K562 treated with DMSO at 1 percent for 48 hours (cell line): ENCODE data around the gene FAT1. TPM values are rescaled to one million over a fixed set of nuclear protein-coding genes. Genes with fewer than 3 reads are reported as not detected.

Experiments
- total RNA-seq: library from RNA; unstranded; fragments of 300-600 nt; gene quantifications from 2 replicates; pipeline ENCODE4 v1.2.3, GENCODE V29; 2022; ENCODE audit warnings: low replicate concordance; ENCODE audit errors: extremely low read depth

Gene FAT1, protein sequence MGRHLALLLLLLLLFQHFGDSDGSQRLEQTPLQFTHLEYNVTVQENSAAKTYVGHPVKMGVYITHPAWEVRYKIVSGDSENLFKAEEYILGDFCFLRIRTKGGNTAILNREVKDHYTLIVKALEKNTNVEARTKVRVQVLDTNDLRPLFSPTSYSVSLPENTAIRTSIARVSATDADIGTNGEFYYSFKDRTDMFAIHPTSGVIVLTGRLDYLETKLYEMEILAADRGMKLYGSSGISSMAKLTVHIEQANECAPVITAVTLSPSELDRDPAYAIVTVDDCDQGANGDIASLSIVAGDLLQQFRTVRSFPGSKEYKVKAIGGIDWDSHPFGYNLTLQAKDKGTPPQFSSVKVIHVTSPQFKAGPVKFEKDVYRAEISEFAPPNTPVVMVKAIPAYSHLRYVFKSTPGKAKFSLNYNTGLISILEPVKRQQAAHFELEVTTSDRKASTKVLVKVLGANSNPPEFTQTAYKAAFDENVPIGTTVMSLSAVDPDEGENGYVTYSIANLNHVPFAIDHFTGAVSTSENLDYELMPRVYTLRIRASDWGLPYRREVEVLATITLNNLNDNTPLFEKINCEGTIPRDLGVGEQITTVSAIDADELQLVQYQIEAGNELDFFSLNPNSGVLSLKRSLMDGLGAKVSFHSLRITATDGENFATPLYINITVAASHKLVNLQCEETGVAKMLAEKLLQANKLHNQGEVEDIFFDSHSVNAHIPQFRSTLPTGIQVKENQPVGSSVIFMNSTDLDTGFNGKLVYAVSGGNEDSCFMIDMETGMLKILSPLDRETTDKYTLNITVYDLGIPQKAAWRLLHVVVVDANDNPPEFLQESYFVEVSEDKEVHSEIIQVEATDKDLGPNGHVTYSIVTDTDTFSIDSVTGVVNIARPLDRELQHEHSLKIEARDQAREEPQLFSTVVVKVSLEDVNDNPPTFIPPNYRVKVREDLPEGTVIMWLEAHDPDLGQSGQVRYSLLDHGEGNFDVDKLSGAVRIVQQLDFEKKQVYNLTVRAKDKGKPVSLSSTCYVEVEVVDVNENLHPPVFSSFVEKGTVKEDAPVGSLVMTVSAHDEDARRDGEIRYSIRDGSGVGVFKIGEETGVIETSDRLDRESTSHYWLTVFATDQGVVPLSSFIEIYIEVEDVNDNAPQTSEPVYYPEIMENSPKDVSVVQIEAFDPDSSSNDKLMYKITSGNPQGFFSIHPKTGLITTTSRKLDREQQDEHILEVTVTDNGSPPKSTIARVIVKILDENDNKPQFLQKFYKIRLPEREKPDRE (N-terminal part only)
- not detected in 2 replicates for total RNA-seq

DNA sequence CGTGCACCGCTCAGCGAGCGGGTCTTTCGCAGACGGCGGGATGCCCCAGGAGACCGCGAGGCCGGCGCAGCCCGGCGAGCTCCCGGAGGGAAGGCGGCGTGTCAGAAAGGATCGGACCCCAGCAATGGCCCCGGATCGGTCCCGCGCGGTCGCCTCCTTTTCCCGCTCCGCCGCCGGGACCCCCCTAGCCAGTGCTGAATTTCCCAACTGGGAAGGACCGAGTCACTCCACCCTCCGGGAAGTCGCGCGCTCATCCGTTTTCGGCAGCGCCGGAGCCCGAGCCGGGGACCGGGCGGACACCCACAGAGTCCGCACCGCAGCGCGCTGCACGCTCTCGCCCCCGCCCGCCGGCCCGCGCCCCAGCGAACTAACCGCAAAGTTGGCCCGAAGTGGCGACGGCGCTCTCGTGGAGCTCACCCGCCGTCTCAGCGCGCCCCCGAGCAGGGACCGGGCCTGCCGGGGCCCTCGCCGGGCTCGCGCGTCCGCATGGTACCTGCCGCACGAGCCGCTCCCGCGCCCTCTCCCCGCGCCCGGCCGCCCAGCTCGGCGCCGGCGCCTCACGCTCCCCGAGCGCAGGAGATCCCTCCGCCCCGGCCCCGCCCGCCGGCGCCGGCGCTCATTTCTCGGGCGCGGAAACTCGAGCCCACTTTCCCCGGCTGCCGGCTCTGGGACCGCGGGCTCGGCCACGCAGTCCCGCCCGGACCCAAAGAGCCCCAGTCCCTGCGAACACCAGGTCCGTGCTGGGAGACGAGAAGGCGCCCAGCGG is at the start of gene FAT1:
FAT1 (minus strand) TSS at position 565 of the 766 bp plus-strand sequence. CDS start 14,029 bp downstream, outside the sequence.

DNA sequence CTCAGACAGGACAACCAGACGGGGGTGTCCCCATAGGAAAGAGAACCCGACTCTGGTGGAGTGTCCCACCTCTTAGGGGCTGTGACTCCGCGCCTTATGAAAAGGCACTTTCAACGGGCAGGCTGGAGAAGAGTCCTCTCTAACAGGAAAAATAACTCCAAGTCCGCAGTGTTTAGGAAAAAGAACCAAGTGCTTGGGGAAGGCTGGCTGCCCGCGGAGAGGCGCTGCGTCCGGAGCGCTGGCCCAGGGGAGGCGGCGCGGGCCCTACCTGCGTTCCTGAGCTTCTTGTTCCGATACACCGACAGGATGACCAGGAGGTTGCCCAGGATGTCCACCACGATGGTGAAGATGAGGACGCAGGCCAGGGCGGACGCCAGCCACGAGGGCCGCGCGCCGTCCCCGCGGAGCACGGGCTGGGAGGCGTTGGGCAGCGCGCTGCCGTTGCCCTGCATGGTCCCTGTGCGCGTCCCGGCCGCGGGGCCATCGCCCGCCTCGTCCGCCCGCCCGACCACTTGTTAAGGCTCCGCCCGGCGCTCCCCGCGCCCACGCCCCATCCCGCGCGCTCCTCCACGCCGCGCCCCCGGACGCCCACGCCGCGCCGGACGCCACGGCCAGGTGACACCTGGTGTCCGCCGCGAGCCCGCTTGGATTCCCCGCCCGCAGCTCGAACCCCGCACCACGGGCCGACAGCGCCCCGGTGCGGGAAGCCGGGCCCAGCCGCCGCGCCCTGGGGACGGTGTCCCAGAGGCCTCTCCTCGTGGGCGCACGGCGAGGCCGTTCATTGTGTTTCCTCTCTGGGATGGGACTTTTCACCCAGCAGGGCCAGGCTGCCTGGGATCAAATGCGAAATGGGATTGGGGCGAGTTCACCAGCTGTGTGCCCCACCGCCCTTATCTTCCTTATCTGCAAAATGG is 168.5 kb downstream of the FAT1 start, which contains the start of gene MTNR1A:
MTNR1A (minus strand) TSS at position 654 of the 914 bp plus-strand sequence; CDS start at position 452, 202 bp downstream.

Other genes with a start within 250 kb of the FAT1 start
- gene MTNR1A, start 168.3 kb downstream of the FAT1 start, total RNA-seq: not detected in 2 replicates